ENCODE results near the gene SLC35F2.
"Not testable (repeated sequence)": the region's sequence is repeated elsewhere in the genome, so short reads cannot be mapped to it uniquely, and the experiment has no call there.

SLC35F2 gene, protein sequence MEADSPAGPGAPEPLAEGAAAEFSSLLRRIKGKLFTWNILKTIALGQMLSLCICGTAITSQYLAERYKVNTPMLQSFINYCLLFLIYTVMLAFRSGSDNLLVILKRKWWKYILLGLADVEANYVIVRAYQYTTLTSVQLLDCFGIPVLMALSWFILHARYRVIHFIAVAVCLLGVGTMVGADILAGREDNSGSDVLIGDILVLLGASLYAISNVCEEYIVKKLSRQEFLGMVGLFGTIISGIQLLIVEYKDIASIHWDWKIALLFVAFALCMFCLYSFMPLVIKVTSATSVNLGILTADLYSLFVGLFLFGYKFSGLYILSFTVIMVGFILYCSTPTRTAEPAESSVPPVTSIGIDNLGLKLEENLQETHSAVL

DNA sequence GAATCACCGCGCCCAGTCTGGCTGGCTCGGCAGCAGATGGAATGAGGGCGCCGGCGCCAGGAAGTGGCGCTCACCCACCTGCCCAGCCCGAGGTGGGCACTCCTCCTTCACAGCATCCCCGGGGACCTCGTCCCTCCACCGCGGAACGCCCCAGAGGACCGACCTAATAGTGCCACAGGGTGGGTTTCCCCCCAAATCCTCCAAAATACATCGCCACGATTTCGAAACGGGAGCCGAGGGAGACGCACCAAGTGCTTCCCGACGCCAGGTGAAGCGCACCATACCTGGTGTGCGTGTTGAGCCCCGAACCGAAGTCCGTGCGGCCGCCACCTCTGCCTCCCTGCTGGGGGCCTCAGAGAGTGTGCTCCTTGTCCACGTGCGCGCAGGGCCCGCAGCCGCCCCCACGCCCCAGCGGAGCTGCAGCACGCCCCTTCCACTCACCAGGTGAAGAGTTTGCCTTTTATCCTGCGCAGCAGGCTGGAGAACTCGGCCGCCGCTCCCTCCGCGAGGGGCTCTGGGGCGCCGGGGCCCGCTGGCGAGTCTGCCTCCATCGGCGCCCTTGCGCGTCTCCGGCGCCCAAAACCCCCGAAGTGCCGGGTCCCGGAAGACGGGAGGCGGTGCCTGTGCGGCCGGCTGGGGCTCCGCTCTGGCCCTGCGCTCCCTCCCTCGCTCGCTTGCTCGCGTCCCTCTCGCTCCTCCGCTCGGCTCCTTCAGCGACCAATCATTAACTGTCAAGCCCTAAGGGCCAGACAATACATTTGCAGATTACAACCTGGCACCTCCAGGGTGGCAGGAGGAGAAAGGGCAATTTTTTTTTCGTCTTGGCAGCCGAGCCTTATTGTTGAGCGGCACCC, at the start of gene SLC35F2:
Gene SLC35F2, minus strand, starts transcription at position 571 of the 854 bp plus-strand sequence. Its CDS starts 20 bp downstream, at position 551.
- Histone ChIP-seq H3K36me3 (ENCODE audit: insufficient read depth, low read length) (no peaks in the 10 kb centered on the region), H3K4me3 (ENCODE audit: low read depth in 1 of 2, low read length in 2 of 2) (peak within 1 kb of the TSS; percentile 76 to 86), H3K27me3 (ENCODE audit: control insufficient read depth in 1 of 2, insufficient read depth in 2 of 2, low read length in 2 of 2) (no peaks in the 10 kb centered on the region), H3K4me1 (ENCODE audit: insufficient read depth, low read length) (peaks cover 20% of the 10 kb centered on the region), H3K27ac (ENCODE audit: low read depth, low read length) (peak within 1 kb of the TSS; percentile 58), H3K9ac (ENCODE audit: low read length) (peak within 1 kb of the TSS; percentile 57), H3K9me3 (ENCODE audit: low read length) (no peaks in the 10 kb centered on the region)

DNA sequence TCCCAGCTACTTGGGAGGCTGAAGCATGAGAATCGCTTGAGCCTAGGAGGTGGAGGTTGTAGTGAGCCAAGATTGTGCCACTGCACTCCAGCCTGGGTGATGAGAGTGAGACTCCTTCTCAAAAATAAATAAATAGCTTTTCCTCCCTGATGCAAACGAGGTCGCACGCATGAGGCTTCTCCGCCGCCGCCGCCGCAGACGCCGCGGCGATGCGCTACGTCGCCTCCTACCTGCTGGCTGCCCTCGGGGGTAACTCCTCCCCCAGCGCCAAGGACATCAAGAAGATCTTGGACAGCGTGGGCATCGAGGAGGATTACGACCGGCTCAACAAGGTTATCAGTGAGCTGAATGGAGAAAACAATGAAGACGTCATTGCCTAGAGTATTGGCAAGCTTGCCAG, 49.6 kb upstream of the SLC35F2 start:
- Histone ChIP-seq H3K4me3 (ENCODE audit: low read depth in 1 of 2, low read length in 2 of 2) (no peak overlapping the region), H3K27me3 (ENCODE audit: control insufficient read depth in 1 of 2, insufficient read depth in 2 of 2, low read length in 2 of 2) (no peaks in the 10 kb centered on the region), H3K4me1 (ENCODE audit: insufficient read depth, low read length) (no peaks in the 10 kb centered on the region), H3K27ac (ENCODE audit: low read depth, low read length) (no peak overlapping the region), H3K9me3 (ENCODE audit: low read length) (no peaks in the 10 kb centered on the region), H3K9ac (ENCODE audit: low read length) (no peak overlapping the region), H3K36me3 (ENCODE audit: insufficient read depth, low read length) (no peaks in the 10 kb centered on the region)

DNA sequence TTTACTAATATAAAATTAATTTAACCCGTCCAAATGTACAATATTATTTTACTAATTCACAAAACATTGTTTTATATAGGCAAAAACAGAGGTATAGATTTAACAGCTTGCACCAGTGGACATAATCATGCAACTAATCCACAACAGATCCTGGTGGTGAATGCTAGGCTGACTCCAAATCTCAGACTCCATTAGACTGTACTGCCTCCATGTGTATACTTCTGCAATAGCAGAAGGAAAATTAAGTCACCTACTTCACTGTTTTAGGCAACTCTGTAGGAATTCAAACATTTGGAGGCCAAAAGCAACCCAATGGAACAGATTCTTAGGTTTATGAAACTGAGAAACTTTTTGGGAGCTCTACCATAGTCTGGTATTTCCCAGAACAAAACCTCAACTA, 39.7 kb upstream of the SLC35F2 start:
- no peaks in the 10 kb centered on the region for H3K9me3 ChIP-seq (ENCODE audit: low read length)
- no peak overlapping the region for H3K27ac ChIP-seq (ENCODE audit: low read depth, low read length)
- H3K4me1 ChIP-seq (ENCODE audit: insufficient read depth, low read length) = no peaks in the 10 kb centered on the region
- H3K36me3 ChIP-seq (ENCODE audit: insufficient read depth, low read length) = no peaks in the 10 kb centered on the region
- H3K27me3 ChIP-seq (ENCODE audit: control insufficient read depth in 1 of 2, insufficient read depth in 2 of 2, low read length in 2 of 2) = no peaks in the 10 kb centered on the region
- H3K4me3 ChIP-seq (ENCODE audit: low read depth in 1 of 2, low read length in 2 of 2) = no peak overlapping the region
- H3K9ac ChIP-seq (ENCODE audit: low read length) = no peak overlapping the region

GRCh38 chr11:107882095-107882820, 23.7 kb upstream of the SLC35F2 start:
- H3K9ac ChIP-seq (ENCODE audit: low read length) = no peak overlapping the region

DNA sequence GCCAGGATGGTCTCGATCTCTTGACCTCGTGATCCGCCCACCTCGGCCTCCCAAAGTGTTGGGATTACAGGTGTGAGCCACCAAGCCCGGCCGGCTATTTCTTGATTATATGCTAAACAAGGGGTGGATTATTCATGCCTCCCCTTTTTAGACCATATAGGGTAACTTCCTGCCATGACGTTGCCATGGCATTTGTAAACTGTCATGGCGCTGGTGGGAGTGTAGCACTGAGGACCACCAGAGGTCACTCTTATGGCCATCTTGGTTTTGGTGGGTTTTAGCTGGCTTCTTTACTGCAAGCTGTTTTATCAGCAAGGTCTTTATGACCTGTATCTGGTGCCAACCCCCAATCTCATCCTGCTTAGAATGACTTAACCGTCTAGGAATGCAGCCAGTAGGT, 22.9 kb upstream of the SLC35F2 start:
- not testable (repeated sequence) for H3K27ac ChIP-seq (ENCODE audit: low read depth, low read length); H3K36me3 ChIP-seq (ENCODE audit: insufficient read depth, low read length); H3K4me3 ChIP-seq (ENCODE audit: low read depth in 1 of 2, low read length in 2 of 2); H3K9ac ChIP-seq (ENCODE audit: low read length); H3K4me1 ChIP-seq (ENCODE audit: insufficient read depth, low read length); H3K27me3 ChIP-seq (ENCODE audit: control insufficient read depth in 1 of 2, insufficient read depth in 2 of 2, low read length in 2 of 2); H3K9me3 ChIP-seq (ENCODE audit: low read length)

More at GRCh38 chr11:107882095-107882820, 23.7 kb upstream of the SLC35F2 start:
- Histone ChIP-seq H3K4me3 (ENCODE audit: low read depth in 1 of 2, low read length in 2 of 2) (no peak overlapping the region), H3K4me1 (ENCODE audit: insufficient read depth, low read length) (no peaks in the 10 kb centered on the region), H3K27ac (ENCODE audit: low read depth, low read length) (no peak overlapping the region), H3K9me3 (ENCODE audit: low read length) (no peaks in the 10 kb centered on the region), H3K36me3 (ENCODE audit: insufficient read depth, low read length) (no peaks in the 10 kb centered on the region), H3K27me3 (ENCODE audit: control insufficient read depth in 1 of 2, insufficient read depth in 2 of 2, low read length in 2 of 2) (no peaks in the 10 kb centered on the region)

DNA sequence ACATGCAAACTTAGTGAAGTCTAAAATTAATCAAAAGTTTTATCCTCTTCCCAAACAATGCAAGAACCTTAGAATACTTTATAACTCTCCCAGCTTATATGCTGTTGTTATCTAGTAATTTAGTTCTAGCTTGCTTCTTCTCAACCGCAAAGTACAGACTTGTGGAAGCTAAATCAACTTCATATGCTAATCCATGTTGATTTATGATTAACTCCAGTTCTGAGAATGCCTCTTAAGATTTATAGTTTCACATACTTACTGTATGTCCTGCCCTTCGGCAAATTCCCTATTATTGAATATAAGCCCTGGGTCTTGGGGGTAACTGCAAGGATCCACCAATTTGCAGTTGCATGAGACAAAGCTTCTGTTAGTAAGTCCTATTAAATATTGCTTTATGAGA, 17.6 kb upstream of the SLC35F2 start:
- no peaks in the 10 kb centered on the region for H3K27me3 ChIP-seq (ENCODE audit: control insufficient read depth in 1 of 2, insufficient read depth in 2 of 2, low read length in 2 of 2)
- H3K36me3 ChIP-seq (ENCODE audit: insufficient read depth, low read length) = no peaks in the 10 kb centered on the region
- H3K4me1 ChIP-seq (ENCODE audit: insufficient read depth, low read length) = no peaks in the 10 kb centered on the region
- no peak overlapping the region for H3K27ac ChIP-seq (ENCODE audit: low read depth, low read length)
- H3K4me3 ChIP-seq (ENCODE audit: low read depth in 1 of 2, low read length in 2 of 2) = no peak overlapping the region
- no peak overlapping the region for H3K9ac ChIP-seq (ENCODE audit: low read length)
- no peaks in the 10 kb centered on the region for H3K9me3 ChIP-seq (ENCODE audit: low read length)

GRCh38 chr11:107864591-107864990, 6.0 kb upstream of the SLC35F2 start:
- Histone ChIP-seq H3K9me3 (ENCODE audit: low read length) (no peaks in the 10 kb centered on the region), H3K9ac (ENCODE audit: low read length) (no peak overlapping the region), H3K27me3 (ENCODE audit: control insufficient read depth in 1 of 2, insufficient read depth in 2 of 2, low read length in 2 of 2) (no peaks in the 10 kb centered on the region), H3K4me3 (ENCODE audit: low read depth in 1 of 2, low read length in 2 of 2) (no peak overlapping the region), H3K36me3 (ENCODE audit: insufficient read depth, low read length) (no peaks in the 10 kb centered on the region), H3K27ac (ENCODE audit: low read depth, low read length) (no peak overlapping the region), H3K4me1 (ENCODE audit: insufficient read depth, low read length) (peaks cover 6% of the 10 kb centered on the region)

DNA sequence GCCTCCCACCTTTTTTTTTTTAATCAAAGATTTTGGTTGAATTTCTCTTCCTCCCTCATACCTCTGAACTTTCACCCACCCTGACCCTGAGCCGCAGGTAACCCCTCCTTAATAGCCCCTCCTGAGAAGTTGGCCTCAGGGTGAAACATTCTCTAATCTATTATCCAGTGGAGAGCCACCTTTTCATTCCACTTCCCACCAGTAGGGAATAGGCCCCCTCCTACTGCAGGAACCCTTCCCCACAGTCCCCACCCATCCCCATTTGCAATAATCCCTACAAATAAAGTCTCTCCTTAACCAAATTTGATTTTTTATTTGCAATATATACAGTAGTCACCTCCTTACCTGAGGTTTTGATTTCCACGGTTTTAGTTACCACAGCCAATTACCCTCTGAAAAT, 2.1 kb upstream of the SLC35F2 start:
- H3K4me3 ChIP-seq (ENCODE audit: low read depth in 1 of 2, low read length in 2 of 2) = no peak overlapping the region
- H3K9me3 ChIP-seq (ENCODE audit: low read length) = no peaks in the 10 kb centered on the region
- no peak overlapping the region for H3K9ac ChIP-seq (ENCODE audit: low read length)
- no peak overlapping the region for H3K27ac ChIP-seq (ENCODE audit: low read depth, low read length)
- H3K4me1 ChIP-seq (ENCODE audit: insufficient read depth, low read length) = peaks cover 20% of the 10 kb centered on the region
- H3K36me3 ChIP-seq (ENCODE audit: insufficient read depth, low read length) = no peaks in the 10 kb centered on the region
- H3K27me3 ChIP-seq (ENCODE audit: control insufficient read depth in 1 of 2, insufficient read depth in 2 of 2, low read length in 2 of 2) = no peaks in the 10 kb centered on the region

DNA sequence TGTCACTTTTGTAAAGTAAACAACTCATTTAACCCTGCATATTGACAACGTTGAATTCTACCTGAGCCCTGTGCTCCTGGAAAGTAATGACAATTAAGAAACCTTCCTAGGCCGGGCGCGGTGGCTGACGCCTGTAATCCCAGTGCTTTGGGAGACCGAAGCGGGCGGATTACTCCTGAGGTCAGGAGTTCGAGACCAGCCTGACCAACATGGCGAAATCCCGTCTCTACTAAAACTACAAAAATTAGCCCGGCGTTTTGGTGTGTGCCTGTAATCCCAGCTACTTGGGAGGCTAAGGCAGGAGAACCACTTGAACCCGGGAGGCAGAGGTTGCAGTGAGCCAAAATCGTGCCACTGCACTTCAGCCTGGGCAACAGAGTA, 1.6 kb upstream of the SLC35F2 start:
- H3K9me3 ChIP-seq (ENCODE audit: low read length); H3K27ac ChIP-seq (ENCODE audit: low read depth, low read length); H3K9ac ChIP-seq (ENCODE audit: low read length); H3K27me3 ChIP-seq (ENCODE audit: control insufficient read depth in 1 of 2, insufficient read depth in 2 of 2, low read length in 2 of 2); H3K4me3 ChIP-seq (ENCODE audit: low read depth in 1 of 2, low read length in 2 of 2); H3K36me3 ChIP-seq (ENCODE audit: insufficient read depth, low read length): not testable (repeated sequence)
- H3K4me1 ChIP-seq (ENCODE audit: insufficient read depth, low read length) = peaks cover 20% of the 10 kb centered on the region

DNA sequence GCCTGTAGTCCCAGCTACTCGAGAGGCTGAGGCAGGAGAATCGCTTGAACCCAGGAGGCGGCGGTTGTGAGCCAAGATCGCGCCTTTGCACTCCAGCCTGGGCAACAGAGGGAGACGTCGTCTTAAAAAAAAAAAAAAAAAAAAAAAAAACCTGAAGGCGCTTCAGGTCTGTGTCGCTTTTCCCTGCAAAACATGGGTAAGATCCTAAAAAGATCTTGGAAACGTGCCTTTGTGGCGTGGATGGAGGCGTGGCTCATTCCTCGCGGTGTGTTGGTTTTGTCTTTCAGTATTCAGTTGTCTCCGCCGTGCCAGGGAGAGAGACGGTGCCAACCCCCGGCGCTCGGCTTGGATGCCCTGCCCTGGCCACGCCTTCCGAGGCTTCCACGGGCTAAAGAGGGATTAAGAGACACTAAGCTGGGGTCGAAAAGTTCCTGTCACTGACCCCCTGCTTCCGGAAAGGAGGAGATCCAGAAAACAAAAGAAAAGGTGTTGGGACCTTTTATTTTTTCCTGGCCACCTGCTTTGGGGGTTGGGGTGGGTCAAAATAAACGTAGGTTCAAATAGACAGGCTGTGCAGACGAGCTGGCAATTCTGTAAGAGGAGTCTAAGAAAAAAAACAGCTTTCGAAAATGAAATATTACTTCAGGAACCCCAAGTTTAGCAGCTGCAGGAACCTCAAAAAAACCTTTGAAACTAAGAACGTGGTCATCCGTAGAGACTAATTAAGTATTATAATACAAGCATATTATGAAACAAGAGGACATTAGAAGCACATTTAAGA, 1.1 kb upstream of the SLC35F2 start:
- H3K36me3 ChIP-seq (ENCODE audit: insufficient read depth, low read length) = no peaks in the 10 kb centered on the region
- no peak overlapping the region for H3K27ac ChIP-seq (ENCODE audit: low read depth, low read length)
- H3K9me3 ChIP-seq (ENCODE audit: low read length) = no peaks in the 10 kb centered on the region
- H3K4me1 ChIP-seq (ENCODE audit: insufficient read depth, low read length) = peaks cover 20% of the 10 kb centered on the region
- H3K4me3 ChIP-seq (ENCODE audit: low read depth in 1 of 2, low read length in 2 of 2) = peak overlapping the region; percentile 61 to 86
- no peaks in the 10 kb centered on the region for H3K27me3 ChIP-seq (ENCODE audit: control insufficient read depth in 1 of 2, insufficient read depth in 2 of 2, low read length in 2 of 2)
- H3K9ac ChIP-seq (ENCODE audit: low read length) = peak overlapping the region; percentile 57

All from muscle layer of colon (tissue), 2 donors.